Type B pancreatic cell (in vitro differentiated cells): ENCODE measurements around the gene GOLGA6L7. TPM values are rescaled to one million over a fixed set of nuclear protein-coding genes. Genes with fewer than 3 reads are reported as not detected.

Source experiments
- DNase-seq: peaks from one replicate; pipeline ENCODE4 v3.0.0; 2021; ENCODE audit warnings: mixed read lengths; ENCODE audit not compliant: unreplicated experiment; ENCODE audit errors: extremely low spot score
- H3K27ac Mint-ChIP-seq: 2 replicates; pipeline ENCODE4 v1.8.0; 2021; ENCODE audit warnings: mild to moderate bottlenecking, mixed read lengths
- H3K27me3 Mint-ChIP-seq: 2 replicates; pipeline ENCODE4 v1.8.0; 2021; ENCODE audit warnings: mixed read lengths
- H3K36me3 Mint-ChIP-seq: 2 replicates; pipeline ENCODE4 v1.8.0; 2021; ENCODE audit warnings: mixed read lengths
- H3K4me1 Mint-ChIP-seq: one replicate; pipeline ENCODE4 v1.8.0; 2021; ENCODE audit warnings: mixed read lengths; ENCODE audit not compliant: unreplicated experiment
- H3K4me3 Mint-ChIP-seq: 2 replicates; pipeline ENCODE4 v1.8.0; 2021; ENCODE audit warnings: mild to moderate bottlenecking, mixed read lengths
- H3K9me3 Mint-ChIP-seq: 2 replicates; pipeline ENCODE4 v1.8.0; 2021; ENCODE audit warnings: mixed read lengths
- CTCF ChIP-seq: fragments of 200-600 bp; sonication (generic); conservative IDR thresholded peaks from 2 replicates; pipeline ENCODE4 v1.5.0; 2021; ENCODE audit warnings: antibody characterized with exemption, mild to moderate bottlenecking
- total RNA-seq: library from RNA; stranded (reverse); gene quantifications from 2 replicates; pipeline ENCODE4 v1.2.1, GENCODE V29; 2021; ENCODE audit warnings: low replicate concordance

The GOLGA6L7 gene
- total RNA-seq, 1 donor from 2014 or later, result not detected

DNA sequence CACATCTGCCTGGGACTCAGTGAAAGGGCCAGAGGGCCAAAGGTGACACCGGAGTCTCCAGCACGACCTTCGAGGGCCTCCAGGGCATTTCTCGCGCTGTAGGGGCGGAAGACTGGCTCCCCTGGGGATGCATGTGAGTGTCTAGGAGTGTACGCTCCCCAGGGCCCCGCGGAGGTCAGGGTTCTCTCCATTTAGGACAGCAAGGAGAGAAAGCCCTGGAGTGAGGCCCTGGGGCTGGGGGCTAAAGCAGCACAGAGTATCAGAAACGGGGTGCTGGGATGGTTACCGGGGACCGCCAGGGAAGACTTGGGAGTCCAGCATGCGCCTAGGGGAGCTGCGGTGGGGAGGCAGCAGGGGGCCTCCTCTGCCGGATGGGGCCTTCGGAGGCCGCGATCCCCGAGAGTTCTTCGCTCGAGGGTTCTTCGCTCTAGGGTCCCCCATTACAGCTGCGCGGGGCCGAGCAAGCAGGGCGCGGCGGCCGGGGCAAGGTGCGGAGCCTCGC is 36.7 kb upstream of the GOLGA6L7 start:
- TF ChIP-seq CTCF, result peak; percentile 13
- Mint-ChIP-seq H3K36me3 (peaks cover 3% of the 10 kb centered on the region), H3K27ac (no peak overlapping the region), H3K4me3 (peak overlapping the region; percentile 72), H3K4me1 (peaks cover 18% of the 10 kb centered on the region), H3K27me3 (peaks cover 15% of the 10 kb centered on the region), H3K9me3 (no peaks in the 10 kb centered on the region)
- no peak for DNase-seq

DNA sequence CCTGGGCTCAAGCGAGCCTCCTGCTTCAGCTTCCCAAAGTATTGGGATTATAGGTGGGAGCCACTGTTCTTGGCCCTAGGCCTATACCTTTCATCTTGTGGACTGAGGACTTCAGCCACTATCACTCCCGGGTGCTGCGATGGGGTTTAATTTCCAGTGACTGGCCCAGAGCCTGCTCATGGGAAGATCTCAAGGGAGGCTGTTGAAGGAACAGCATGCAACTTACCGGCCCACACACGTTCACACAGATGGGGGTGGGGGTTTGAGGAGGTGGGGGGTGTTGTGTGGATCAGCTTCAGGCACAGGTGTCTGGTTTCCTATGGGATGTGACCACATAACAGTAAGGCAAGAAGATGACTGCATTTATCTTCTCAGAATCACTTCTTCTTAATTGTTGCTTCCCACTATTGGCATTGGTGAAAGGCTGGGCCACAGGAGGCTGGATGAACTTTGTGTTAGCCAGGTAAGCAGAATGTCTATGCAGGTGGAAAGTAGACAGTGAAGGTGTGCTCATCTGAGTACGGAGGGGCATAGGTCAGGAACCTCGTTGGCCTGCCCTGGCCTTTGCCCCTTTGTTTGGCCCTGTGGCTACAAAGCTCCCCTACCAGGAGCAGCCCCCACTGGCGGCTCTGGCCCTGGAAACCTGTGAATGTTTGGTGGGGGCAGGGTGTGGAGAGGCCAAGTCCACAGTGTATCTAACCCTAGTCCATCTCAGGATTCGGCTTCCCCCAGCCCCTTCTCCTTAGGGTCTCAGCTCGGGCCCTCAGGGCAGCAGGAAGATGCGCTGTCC is 35.9 kb upstream of the GOLGA6L7 start:
- Mint-ChIP-seq H3K4me1 (peaks cover 10% of the 10 kb centered on the region), H3K27me3 (peaks cover 15% of the 10 kb centered on the region), H3K4me3 (peak overlapping the region; percentile 72), H3K36me3 (peaks cover 3% of the 10 kb centered on the region), H3K27ac (no peak overlapping the region), H3K9me3 (no peaks in the 10 kb centered on the region)
- DNase-seq, result no peak
- no peak for TF ChIP-seq CTCF

GRCh38 chr15:28881600-28881999 is 33.2 kb upstream of the GOLGA6L7 start:
- H3K27ac Mint-ChIP-seq, result no peak overlapping the region
- H3K9me3 Mint-ChIP-seq, result no peaks in the 10 kb centered on the region
- H3K4me1 Mint-ChIP-seq, result peaks cover 3% of the 10 kb centered on the region
- H3K27me3 Mint-ChIP-seq, result peaks cover 13% of the 10 kb centered on the region
- H3K36me3 Mint-ChIP-seq, result no peaks in the 10 kb centered on the region
- H3K4me3 Mint-ChIP-seq, result no peak overlapping the region
- peak; percentile 42 for TF ChIP-seq CTCF
- DNase-seq, result no peak

DNA sequence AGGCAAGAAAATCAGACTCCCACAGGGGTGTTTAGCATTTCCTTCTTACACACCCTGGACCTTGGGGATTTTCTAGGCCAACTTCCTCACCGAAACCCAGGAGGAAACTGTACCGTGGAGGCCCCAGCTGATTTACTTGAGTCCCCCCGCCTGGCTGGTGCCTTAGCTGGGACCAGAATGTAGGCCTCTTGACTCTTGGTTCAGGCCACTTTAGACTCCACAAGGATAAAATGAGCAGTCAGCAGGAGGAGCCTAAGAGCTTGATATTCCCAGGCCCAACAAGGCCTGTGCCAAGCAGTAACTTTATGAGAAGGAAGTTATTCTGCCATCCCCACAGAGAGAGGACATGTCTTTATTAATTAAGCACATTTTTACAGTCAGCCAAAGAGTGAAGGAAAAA is 32.7 kb upstream of the GOLGA6L7 start:
- Mint-ChIP-seq H3K36me3 (no peaks in the 10 kb centered on the region), H3K4me3 (no peak overlapping the region), H3K9me3 (no peaks in the 10 kb centered on the region), H3K27me3 (peaks cover 13% of the 10 kb centered on the region), H3K4me1 (peaks cover 3% of the 10 kb centered on the region), H3K27ac (no peak overlapping the region)
- TF ChIP-seq CTCF, result no peak
- no peak for DNase-seq

DNA sequence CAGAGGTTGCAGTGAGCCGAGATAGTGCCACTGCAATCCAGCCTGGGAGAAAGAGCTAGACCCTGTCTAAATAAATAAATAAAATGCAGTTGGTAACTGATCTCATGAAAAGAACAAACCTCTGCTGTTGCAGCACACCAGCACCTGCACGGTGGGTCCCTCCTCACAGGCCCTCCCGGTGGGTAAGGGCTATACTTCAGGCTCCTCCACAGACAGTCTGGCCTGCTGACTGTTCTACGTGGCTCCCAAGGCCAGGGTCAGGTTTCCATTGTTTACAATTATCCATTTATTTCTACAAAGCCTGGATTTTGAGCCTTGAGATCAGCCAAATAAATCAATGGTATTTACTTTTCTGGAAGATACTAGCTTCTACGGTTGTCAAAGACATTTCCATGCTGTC is 32.2 kb upstream of the GOLGA6L7 start:
- Mint-ChIP-seq H3K4me3 (no peak overlapping the region), H3K36me3 (no peaks in the 10 kb centered on the region), H3K27me3 (peaks cover 16% of the 10 kb centered on the region), H3K4me1 (peaks cover 3% of the 10 kb centered on the region), H3K27ac (no peak overlapping the region), H3K9me3 (no peaks in the 10 kb centered on the region)
- DNase-seq, result no peak
- no peak for TF ChIP-seq CTCF
